Stimulated activated CD4-positive, alpha-beta T cell treated with anti-CD3 and anti-CD28 coated beads, Interleukin-1b, Interleukin-23, amount 100 ng/mL, for 24 hours (primary cell): ENCODE measurements around the gene HLA-DMA.
A peak's percentile ranks its signal among the peaks of the same experiment; 100 is the strongest.

ENCODE experiments used
- DNase-seq, 4 experiments: peaks; one replicate each; pipeline ENCODE4 v3.0.0-alpha.2; 2020; ENCODE audit warnings: low read depth in 4 of 4, low spot score in 1 of 4

The HLA-DMA gene

DNA sequence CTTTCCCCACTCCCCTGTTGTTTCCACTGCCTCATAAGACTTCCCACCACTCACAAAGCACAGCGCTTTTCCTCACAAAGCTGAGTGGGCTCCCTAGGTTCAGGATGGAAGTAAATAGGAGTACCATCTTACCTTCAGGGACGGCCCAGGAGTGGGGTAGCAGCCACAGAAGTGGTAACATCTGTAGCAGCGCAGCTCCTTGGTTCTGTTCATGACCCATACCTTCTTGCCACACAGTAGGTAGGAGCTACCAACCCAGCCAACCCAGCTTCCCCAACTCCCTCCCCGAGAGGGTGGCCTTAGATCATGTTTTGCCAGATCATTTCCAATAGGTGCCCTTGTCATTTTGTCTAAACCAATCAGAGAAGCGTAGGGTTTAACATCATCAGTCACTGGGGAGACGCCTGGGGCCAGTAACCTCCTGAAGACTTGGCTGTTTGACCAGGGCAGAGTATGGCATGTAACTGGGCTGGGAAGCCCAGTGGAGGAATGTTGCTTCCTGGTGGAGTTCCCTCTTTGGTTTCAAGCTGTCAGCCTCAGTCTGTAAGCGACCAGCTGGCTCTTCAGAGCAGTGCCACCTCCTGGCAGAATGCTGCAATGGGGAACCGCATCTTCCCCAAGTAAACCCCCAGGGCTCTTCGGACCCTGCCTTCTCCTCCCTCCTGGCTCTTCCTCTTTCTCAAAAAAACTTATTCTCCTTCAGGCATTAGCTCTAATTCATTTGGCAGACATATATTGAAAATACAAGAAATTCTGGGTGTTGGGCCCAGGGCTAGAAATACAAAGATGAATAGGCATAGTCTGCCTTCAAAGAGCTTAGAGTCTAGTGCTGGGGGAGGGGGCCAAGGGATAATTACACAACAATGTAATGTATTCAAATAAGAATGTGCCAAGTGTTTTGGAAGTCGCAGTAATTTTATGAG lies at the start of gene HLA-DMA:
Gene HLA-DMA, minus strand, starts transcription at position 281 of the 923 bp plus-strand sequence. Its CDS starts 61 bp downstream, at position 220.
- peak in 2 of 4 experiments; percentile 46 to 58 for DNase-seq

DNA sequence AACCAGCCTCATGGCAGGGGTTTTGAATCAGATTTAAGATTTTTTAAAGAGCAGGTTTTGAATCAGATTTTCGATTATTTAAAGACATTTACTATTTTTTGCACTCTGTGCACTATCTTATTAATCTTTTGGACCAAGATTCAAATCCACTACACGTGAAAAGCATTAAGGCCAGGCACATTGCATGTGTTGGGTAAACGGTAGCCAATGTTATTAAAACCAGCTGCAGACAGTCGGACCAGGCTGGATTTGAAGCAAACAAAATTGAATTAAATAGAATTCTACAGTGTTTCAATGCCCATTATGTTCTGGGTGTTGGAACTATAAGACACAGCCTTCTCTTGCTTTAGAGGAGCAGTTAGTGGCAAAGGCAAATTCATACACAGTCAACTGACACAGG lies 48.8 kb upstream of the HLA-DMA start:
- DNase-seq, result no peak

DNA sequence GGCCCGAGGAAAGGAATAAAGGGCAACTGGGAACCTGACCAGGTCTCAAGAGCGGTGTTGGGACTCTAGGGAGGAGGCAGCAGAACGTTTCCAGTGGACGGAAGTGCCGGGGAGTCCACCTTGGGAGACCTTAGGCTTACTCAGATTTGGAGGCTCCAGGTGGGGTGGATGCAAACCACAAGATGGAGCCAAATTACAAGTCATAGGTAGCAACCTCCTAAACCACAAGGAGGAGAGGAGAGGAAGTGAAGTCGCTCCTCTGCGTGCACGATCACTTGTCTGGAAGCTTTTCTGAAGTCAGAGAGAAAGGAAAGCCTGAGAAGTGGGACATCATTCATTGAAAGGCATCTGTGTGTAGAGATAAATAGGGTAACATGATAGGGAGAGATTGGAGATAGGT lies 47.2 kb upstream of the HLA-DMA start:
- DNase-seq, result no peak

DNA sequence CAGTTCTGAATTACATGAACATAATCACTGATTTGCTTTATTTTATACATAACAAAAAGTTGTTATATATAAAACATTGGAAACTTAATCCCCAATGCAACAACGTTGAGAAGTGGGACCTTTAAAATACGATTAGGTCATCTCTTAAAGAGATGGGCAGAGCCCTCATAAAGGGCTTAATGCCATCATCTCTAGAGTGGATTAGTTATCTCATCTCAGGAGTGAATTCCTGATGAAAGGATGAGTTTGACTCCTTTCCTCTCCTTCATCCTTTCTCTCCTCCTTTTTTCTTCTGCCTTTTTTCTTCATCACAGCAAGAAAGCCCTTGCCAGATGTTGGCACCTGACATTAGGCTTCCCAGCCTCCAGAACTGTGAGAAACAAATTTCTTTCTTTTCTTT lies 42.6 kb upstream of the HLA-DMA start:
- DNase-seq, result no peak

DNA sequence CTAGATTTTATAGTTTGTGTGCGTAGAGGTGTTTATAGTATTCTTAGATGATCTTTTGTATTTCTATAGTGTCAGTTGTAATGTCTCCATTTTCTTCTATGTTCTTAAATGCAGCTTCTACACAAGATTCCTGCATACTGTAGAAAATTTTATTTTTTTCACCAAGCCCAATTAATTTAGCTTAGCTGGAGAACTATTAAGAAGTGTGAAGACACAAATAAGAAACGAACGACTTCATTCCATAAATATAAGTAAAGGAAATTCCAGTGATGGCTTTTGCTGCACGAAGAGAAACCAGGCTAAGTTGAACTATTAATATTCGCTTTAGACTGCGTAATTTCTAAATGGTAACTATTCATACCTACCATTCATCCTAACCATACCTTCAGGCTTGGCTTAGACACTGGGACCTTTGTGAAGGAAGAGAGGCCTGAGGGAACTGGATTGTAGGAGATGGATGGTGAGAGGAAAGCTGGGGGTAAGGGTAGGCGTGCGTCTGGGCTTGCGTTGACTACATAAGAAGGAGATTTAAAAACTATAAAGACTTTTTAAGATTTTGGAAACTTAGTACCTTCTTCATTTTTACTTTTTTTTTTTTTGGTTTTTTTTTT lies 40.6 kb upstream of the HLA-DMA start:
- no peak for DNase-seq

DNA sequence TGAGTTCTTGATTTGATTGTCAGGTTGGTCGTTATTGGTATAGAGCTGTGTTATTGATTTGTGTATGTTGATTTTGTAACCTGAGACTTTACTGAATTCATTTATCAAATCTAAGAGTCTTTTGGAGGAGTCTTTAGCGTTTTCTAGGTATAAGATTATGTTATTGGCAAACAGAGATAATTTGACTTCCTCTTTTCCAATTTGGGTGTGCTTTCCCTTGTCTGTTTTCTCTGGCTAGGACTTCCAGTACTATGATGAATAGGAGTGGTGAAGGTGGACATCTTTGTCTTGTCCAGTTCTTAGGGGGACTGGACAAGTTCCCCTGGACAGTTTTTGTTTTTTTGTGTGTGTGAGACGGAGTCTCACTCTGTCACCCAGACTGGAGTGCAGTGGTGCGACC lies 39.1 kb upstream of the HLA-DMA start:
- no peak for DNase-seq

DNA sequence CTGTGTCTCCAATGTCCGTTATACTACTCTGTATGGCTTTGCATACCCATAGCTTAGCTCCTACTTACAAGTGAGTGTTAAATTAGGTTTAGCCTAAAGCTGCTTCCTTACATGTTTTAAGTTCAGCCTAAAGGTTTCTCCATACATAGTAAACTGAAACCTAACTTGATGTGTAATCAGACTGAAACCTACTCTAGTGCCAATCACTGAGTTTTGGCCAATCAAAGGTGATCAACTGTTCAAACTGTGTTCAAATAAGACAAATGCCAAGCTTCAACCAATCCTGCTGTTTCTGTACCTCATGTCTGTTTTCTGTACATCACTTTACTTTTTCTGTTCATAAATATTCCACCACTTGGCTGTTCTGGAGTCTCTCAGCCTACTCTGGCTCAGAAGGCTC lies 36.5 kb upstream of the HLA-DMA start:
- DNase-seq, result no peak

DNA sequence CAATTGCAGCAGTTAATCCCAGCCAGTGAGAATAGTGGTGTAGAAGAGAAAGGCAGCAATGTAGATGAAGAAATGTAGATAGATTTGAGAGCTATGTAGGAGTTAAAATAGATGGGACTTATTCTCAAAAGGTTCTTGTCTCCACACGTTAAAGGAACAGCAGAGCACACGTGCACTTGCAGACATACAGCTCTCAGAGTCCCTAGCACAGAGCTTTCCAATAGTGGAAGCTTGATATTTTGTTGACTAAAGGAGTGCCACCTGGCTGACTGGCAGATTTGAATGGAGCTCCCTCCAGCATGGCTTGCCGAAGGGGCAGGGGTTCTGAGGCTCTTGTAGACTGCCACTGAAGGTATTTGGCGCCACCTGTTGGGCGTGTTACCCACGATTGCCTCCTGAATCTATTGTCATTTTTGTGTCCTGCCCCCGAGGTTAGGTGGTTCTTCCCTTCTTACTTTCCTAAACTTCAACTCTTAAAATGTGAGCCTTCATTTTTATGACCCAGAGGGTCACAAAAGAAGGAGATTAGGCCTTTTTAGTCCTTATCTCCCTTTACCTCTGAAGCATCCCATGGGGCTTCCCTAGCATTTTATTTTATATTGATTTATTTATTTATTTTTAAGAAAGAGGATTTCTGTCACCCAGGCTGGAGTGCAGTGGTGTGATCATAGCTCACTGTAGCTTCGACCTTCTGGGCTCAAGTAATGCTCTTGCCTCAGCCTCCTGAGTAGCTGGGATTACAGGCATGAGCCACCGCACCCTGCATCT lies 31.9 kb upstream of the HLA-DMA start:
- peak; percentile 81 to 84 (median 82) for DNase-seq

DNA sequence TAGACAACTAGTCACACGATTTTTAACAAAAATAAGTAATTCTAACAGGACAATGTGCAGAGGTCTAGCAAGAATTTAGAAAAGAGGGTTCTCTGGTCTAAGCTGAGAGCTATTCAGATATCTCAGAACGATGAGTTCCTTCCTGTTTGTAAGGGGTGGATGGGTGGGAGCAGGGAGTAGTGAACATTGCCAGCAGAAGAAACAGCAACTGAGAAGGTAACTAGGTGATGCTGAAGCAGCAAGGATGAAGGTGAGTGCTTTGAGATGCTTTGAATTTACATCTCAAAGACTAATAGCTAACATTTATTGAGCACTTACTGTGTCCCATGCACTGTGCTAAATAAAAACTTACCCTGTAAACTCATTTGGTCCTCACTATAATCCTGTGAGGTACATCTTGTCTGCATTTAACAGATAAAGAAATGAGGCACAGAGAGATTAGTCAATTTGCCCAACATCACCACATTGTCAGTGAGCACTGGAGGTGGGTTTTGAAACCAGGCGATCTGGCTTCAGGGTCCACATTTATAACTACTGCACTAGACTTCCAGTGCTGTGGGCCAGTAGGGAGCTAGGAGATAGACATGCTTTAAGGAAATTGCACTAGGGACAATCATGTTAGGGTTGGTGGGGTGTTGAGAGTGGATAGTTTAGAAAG lies 31.2 kb upstream of the HLA-DMA start:
- no peak for DNase-seq

DNA sequence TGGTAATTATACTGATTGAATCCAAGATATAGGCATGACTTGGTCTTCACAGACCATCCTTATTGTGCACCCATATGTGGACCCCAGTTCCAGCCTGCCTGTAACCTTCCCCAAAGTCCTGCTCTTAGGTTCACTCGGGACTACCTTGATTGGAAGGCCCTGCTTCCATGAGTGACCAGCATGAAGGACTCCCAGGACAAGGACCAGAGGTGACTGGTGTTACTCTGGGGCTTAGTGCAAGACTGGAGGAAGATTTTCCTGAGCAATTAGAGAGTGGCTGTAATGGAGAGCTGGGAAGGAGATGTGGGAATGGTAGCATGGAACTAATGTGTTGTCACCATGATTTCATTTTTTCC lies 30.6 kb upstream of the HLA-DMA start:
- DNase-seq, result no peak

DNA sequence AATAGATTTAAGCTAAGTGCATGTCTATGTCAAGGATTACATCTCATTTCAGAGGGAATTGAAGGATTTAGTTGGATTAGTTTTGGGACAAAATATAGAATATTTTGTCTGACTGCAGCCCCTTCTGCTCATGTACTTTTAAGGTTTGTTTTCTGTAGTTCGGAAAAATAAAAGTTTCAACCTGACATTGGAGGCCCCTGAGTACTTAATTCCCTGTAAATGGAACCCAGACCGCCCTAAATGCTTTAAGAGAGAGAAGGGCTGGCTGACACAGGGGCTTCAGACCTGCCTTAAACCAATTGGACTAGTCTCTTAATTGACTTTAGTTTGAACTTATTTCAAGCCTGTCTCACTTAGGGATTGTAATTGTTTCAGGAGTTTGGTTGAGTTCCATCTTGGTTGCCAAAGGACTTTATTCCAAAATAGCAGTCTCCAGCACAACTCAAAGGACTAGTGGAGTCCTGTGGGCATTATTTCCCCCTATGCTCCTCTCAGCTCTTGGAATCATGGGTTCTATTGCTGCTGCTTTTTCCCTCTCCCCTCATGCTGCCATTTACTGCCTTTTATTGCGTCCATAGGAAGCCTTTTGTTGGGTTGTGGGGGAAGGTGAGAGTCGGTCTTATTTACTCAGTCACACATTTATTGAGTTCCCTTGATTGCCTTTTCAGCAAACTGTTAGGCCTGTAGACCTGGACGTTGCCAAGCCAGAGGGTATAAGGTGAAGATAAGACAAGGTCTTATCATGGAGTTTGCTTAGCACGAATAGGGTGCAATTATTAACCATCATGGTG lies 30.0 kb upstream of the HLA-DMA start:
- DNase-seq, result no peak

DNA sequence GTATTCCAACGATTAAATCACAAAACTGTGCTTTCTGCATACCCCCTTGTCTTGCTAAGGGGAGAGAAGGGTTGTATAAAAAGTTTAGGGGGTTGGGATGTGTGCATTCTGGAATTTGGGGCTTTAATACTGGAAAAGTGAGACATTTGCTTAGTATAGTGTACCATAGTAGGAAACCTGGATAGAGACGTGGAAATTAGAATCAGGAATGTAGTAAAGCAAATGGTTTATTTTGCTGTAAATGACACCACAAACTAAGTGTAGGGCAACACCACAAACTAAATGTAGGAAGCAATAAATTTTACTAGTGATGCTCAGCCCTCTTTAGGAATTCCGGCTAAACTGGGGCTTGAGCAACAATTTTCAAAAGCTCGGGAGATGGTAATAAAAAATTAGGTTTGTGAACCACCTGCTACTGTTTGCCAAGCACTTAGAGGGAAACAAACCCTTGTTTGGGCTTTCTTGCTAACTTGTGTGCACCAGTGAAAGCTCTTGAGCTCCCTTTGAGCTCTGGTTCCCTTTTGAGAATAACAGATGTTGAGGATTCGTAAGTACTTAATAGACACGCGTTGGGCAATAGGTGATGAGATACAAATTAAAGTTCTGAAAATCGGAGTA lies 29.3 kb upstream of the HLA-DMA start:
- no peak for DNase-seq

DNA sequence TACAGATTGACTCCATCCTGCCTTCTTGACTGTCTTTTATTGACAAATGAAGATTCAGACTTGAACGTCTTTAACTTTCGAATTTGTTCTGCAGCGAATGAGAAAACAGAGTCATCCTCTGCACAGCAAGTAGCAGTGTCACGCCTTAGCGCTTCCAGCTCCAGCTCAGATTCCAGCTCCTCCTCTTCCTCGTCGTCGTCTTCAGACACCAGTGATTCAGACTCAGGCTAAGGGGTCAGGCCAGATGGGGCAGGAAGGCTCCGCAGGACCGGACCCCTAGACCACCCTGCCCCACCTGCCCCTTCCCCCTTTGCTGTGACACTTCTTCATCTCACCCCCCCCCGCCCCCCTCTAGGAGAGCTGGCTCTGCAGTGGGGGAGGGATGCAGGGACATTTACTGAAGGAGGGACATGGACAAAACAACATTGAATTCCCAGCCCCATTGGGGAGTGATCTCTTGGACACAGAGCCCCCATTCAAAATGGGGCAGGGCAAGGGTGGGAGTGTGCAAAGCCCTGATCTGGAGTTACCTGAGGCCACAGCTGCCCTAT lies 27.7 kb upstream of the HLA-DMA start:
- DNase-seq, result no peak

DNA sequence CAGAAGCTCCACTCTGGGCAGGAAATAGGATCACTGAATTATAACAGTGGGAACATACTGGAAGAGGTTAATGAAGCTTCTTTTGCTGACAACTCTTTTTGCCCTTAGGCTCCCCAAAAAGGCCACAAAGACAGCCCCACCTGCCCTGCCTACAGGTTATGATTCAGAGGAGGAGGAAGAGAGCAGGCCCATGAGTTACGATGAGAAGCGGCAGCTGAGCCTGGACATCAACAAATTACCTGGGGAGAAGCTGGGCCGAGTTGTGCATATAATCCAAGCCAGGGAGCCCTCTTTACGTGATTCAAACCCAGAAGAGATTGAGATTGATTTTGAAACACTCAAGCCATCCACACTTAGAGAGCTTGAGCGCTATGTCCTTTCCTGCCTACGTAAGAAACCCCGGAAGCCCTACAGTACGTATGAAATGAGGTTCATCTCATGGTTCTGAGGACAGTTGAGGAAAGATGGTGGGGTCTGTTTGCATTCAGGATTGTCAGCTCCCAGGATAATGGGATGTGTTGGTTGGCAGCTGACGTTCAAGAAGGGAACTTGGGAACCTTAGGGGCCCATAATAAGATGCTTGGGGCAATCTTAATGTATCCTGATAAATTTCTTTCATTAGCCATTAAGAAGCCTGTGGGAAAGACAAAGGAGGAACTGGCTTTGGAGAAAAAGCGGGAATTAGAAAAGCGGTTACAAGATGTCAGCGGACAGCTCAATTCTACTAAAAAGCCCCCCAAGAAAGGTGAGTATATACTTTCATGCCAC lies 27.0 kb upstream of the HLA-DMA start:
- no peak for DNase-seq

DNA sequence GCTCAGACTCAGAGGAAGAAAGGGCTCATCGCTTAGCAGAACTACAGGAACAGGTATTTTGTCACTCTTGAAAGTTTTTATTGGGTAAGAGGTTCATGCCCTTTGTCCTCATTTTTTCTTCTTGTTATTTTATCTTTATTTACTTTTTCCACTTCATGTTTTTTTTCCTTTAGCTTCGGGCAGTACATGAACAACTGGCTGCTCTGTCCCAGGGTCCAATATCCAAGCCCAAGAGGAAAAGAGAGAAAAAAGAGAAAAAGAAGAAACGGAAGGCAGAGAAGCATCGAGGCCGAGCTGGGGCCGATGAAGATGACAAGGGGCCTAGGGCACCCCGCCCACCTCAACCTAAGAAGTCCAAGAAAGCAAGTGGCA lies 25.0 kb upstream of the HLA-DMA start:
- no peak for DNase-seq

DNA sequence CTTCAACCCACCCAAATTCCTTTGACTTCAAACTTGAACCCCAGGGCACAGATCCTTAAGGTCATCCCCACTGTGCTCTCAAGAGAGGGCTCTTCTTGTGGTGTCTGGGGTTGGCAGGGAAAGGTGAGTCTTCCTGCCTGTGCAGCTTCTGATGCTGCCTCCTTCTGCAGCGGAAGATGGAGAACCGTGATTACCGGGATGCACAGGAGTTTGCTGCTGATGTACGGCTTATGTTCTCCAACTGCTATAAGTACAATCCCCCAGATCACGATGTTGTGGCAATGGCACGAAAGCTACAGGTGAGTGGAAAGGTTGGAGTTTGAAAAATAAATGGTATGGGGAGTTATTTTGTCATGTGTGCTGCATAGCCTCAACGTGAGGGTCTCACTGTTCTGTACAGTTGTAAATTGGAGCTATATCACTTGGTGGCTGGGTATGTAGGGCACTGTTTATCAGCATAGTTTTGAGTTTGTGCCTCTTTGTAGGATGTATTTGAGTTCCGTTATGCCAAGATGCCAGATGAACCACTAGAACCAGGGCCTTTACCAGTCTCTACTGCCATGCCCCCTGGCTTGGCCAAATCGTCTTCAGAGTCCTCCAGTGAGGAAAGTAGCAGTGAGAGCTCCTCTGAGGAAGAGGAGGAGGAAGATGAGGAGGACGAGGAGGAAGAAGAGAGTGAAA lies 24.5 kb upstream of the HLA-DMA start:
- no peak for DNase-seq

DNA sequence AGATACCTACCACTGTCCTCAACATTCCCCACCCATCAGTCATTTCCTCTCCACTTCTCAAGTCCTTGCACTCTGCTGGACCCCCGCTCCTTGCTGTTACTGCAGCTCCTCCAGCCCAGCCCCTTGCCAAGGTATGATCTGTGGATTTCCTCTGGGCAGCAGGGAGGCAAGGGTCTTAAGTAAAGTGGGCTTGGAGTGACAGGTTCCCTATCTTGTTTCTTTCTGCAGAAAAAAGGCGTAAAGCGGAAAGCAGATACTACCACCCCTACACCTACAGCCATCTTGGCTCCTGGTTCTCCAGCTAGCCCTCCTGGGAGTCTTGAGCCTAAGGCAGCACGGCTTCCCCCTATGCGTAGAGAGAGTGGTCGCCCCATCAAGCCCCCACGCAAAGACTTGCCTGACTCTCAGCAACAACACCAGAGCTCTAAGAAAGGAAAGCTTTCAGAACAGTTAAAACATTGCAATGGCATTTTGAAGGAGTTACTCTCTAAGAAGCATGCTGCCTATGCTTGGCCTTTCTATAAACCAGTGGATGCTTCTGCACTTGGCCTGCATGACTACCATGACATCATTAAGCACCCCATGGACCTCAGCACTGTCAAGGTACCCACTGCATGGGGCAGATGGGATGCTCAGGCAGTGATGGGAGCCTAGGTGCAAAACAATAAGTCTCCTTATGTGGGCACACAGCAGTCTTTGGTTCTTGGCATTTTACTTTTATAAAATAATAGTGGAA lies 23.6 kb upstream of the HLA-DMA start:
- DNase-seq, result no peak

DNA sequence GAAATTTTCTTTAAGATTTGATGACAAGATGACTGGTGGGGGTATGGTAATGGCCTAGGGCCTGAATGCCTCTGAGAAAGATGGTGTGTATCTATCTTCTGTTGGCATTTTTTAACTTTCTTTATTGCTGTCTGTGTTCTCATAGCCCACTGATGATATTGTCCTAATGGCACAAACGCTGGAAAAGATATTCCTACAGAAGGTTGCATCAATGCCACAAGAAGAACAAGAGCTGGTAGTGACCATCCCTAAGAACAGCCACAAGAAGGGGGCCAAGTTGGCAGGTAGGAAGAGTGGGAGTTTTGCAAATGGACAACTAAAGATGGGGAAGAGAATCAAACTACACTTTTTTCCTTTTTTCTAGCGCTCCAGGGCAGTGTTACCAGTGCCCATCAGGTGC lies 23.0 kb upstream of the HLA-DMA start:
- no peak for DNase-seq
